WTC11 (cell line): ENCODE results near the gene ADRB1. TPM values are rescaled to one million over a fixed set of nuclear protein-coding genes. Genes with fewer than 3 reads are reported as not detected.

ENCODE experiments used
- ATAC-seq: fragments of 200-7000 bp; cut with Tn5 transposase; 2 replicates; pipeline ENCODE4 v1.10.0; 2021; ENCODE audit warnings: mild to moderate bottlenecking, moderate library complexity
- CTCF ChIA-PET: fragments of 300-600 bp; sonication (Branson Sonifier 250); formaldehyde crosslinking; loops from one replicate; lab custom pipeline; 2021; ENCODE audit warnings: antibody characterized with exemption; lab: Charles Lee
- POLR2A ChIA-PET: fragments of 350-600 bp; sonication (Branson Sonifier 250); formaldehyde crosslinking; loops from one replicate; lab custom pipeline; 2021; ENCODE audit warnings: antibody characterized with exemption; lab: Charles Lee
- DNase-seq: peaks from one replicate; pipeline ENCODE4 v3.0.0; 2021; ENCODE audit warnings: low spot score
- H3K27ac Mint-ChIP-seq: 2 replicates; pipeline ENCODE4 v1.8.0; 2021; ENCODE audit warnings: mixed read lengths
- H3K27me3 Mint-ChIP-seq: 2 replicates; pipeline ENCODE4 v1.8.0; 2021; ENCODE audit warnings: low read depth, mild to moderate bottlenecking, moderate library complexity, mixed read lengths
- H3K36me3 Mint-ChIP-seq: 2 replicates; pipeline ENCODE4 v1.8.0; 2021; ENCODE audit warnings: mixed read lengths
- H3K4me1 Mint-ChIP-seq: 2 replicates; pipeline ENCODE4 v1.8.0; 2022; ENCODE audit warnings: mixed read lengths
- H3K4me3 Mint-ChIP-seq: 2 replicates; pipeline ENCODE4 v1.8.0; 2021; ENCODE audit warnings: mild to moderate bottlenecking, moderate library complexity, mixed read lengths
- H3K9me3 Mint-ChIP-seq: 2 replicates; pipeline ENCODE4 v1.8.0; 2021; ENCODE audit warnings: mixed read lengths
- CBFB ChIP-seq: sonication (generic); formaldehyde crosslinking; IDR thresholded peaks from 2 replicates; pipeline ENCODE4 v1.8.1; 2022; ENCODE audit warnings: mild to moderate bottlenecking, low read depth, missing genetic modification reagents
- CREM ChIP-seq: sonication (generic); formaldehyde crosslinking; IDR thresholded peaks from 2 replicates; pipeline ENCODE4 v1.8.1; 2022; ENCODE audit warnings: mild to moderate bottlenecking, missing genetic modification reagents, moderate library complexity
- EMX1 ChIP-seq: fragments of 250-450 bp; sonication (Bioruptor Pico); IDR thresholded peaks from 2 replicates; pipeline ENCODE4 v1.8.0; 2021; ENCODE audit warnings: mild to moderate bottlenecking
- ETV6 ChIP-seq: sonication (generic); formaldehyde crosslinking; IDR thresholded peaks from 2 replicates; pipeline ENCODE4 v1.8.1; 2022; ENCODE audit warnings: mild to moderate bottlenecking, missing genetic modification reagents
- GRHL2 ChIP-seq: fragments of 250-450 bp; sonication (Bioruptor Pico); IDR thresholded peaks from 2 replicates; pipeline ENCODE4 v1.8.0; 2022; ENCODE audit warnings: mild to moderate bottlenecking, moderate library complexity; ENCODE audit not compliant: insufficient replicate concordance, severe bottlenecking
- IRF2 ChIP-seq: sonication (generic); formaldehyde crosslinking; IDR thresholded peaks from 2 replicates; pipeline ENCODE4 v1.8.0; 2022; ENCODE audit warnings: low read depth, missing genetic modification reagents, borderline replicate concordance
- MXD4 ChIP-seq: fragments of 250-450 bp; sonication (Bioruptor Pico); IDR thresholded peaks from 2 replicates; pipeline ENCODE4 v1.8.0; 2021; ENCODE audit warnings: mild to moderate bottlenecking, moderate library complexity, borderline replicate concordance
- NFYB ChIP-seq: sonication (generic); formaldehyde crosslinking; conservative IDR thresholded peaks from 2 replicates; pipeline ENCODE4 v1.8.0; 2022; ENCODE audit warnings: low read depth, missing genetic modification reagents
- NR3C1 ChIP-seq: sonication (generic); formaldehyde crosslinking; conservative IDR thresholded peaks from 2 replicates; pipeline ENCODE4 v1.8.1; 2023; ENCODE audit warnings: low read depth, mild to moderate bottlenecking, missing genetic modification reagents
- RELA ChIP-seq: sonication (generic); formaldehyde crosslinking; IDR thresholded peaks from 2 replicates; pipeline ENCODE4 v1.8.1; 2022; ENCODE audit warnings: missing genetic modification reagents, mild to moderate bottlenecking, borderline replicate concordance
- SMAD3 ChIP-seq: sonication (generic); formaldehyde crosslinking; IDR thresholded peaks from 2 replicates; pipeline ENCODE4 v1.8.0; 2022; ENCODE audit warnings: missing genetic modification reagents, mild to moderate bottlenecking, borderline replicate concordance
- ZNF232 ChIP-seq: sonication (generic); formaldehyde crosslinking; IDR thresholded peaks from 2 replicates; pipeline ENCODE4 v1.8.0; 2022; ENCODE audit warnings: mild to moderate bottlenecking, missing genetic modification reagents
- ZNF263 ChIP-seq: sonication (generic); formaldehyde crosslinking; IDR thresholded peaks from 2 replicates; pipeline ENCODE4 v1.8.1; 2022; ENCODE audit warnings: low read depth, mild to moderate bottlenecking, moderate library complexity, missing genetic modification reagents
- ZNF423 ChIP-seq: fragments of 250-450 bp; sonication (Bioruptor Pico); IDR thresholded peaks from 2 replicates; pipeline ENCODE4 v2.1.2; 2022; ENCODE audit warnings: mild to moderate bottlenecking, moderate library complexity
- total RNA-seq: library from RNA; stranded (reverse); gene quantifications from 3 replicates; pipeline ENCODE4 v1.2.3, GENCODE V29; 2021
- TF ChIP-seq, protein P1 (sequence below): fragments of 250-450 bp; sonication (Bioruptor Pico); IDR thresholded peaks from 2 replicates; pipeline ENCODE4 v1.9.0; 2021; ENCODE audit warnings: moderate library complexity, mild to moderate bottlenecking, inconsistent platforms, borderline replicate concordance
- TF ChIP-seq, protein P2 (sequence below): sonication (generic); formaldehyde crosslinking; IDR thresholded peaks from 2 replicates; pipeline ENCODE4 v1.8.1; 2023; ENCODE audit warnings: mild to moderate bottlenecking, missing genetic modification reagents, borderline replicate concordance
- TF ChIP-seq, protein P3 (sequence below): sonication (generic); formaldehyde crosslinking; IDR thresholded peaks from 2 replicates; pipeline ENCODE4 v1.8.0; 2022; ENCODE audit warnings: mild to moderate bottlenecking, missing genetic modification reagents
- TF ChIP-seq, protein P4 (sequence below): sonication (generic); formaldehyde crosslinking; IDR thresholded peaks from 2 replicates; pipeline ENCODE4 v1.8.1; 2023; ENCODE audit warnings: mild to moderate bottlenecking, moderate library complexity, missing genetic modification reagents

The ADRB1 gene
- total RNA-seq, 1 experiment from 2014 or later: 0.35 TPM

DNA sequence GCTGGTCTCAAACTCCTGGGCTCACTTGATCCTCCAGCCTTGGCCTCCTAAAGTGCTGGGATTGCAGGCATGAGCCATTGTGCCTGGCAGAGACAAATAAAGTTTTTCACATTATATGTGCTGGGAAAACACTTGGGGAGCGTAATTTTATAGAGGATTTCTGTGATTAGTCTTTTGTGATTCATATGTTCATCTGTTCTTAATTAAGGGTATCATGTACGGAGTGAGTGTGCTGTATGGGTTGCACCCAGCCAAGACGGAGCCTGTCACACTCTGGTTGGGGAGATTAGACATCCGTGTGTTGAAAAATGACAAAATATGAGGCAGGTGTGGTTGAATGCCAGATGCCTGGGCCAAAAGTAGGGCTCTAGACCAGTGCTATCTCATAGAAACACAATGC is 10.3 kb downstream of the ADRB1 start:
- Mint-ChIP-seq H3K36me3 (no peaks in the 10 kb centered on the region), H3K4me1 (peaks cover 4% of the 10 kb centered on the region; the same call in 1 of the 2 replicates), H3K4me3 (no peak overlapping the region), H3K9me3 (no peaks in the 10 kb centered on the region), H3K27ac (no peak overlapping the region), H3K27me3 (peaks cover 17% of the 10 kb centered on the region)
- no peak for DNase-seq
- no peak for ATAC-seq
- POLR2A ChIA-PET: no interaction called here
- TF ChIP-seq, protein P1, sequence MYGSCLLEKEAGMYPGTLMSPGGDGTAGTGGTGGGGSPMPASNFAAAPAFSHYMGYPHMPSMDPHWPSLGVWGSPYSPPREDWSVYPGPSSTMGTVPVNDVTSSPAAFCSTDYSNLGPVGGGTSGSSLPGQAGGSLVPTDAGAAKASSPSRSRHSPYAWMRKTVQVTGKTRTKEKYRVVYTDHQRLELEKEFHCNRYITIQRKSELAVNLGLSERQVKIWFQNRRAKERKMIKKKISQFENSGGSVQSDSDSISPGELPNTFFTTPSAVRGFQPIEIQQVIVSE (CRISPR knock-in tag): no peak
- CTCF ChIA-PET: no interaction called here

DNA sequence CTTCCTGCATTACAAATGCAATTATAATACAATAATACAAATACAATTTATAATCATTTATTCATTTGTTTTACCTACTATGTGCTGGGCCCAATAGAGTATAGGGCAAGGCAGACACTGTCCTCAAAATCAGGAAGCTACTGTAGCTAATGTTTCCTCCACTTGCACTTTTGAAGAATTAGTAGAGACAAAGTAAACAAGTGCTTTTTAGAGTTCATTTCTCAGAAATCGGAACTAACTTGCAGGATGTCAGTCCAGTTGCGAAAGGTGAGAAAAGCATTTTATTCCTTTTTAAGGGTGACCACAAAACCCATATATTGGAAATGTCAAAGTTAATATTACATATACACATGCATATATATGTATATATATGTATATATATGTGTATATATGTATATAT is 14.2 kb downstream of the ADRB1 start:
- peaks cover 24% of the 10 kb centered on the region for H3K4me1 Mint-ChIP-seq
- TF ChIP-seq ZNF263: no peak
- no peak for TF ChIP-seq IRF2 (CRISPR knock-in tag)
- TF ChIP-seq ETV6: no peak
- no peak overlapping the region for H3K4me3 Mint-ChIP-seq
- no peaks in the 10 kb centered on the region for H3K27me3 Mint-ChIP-seq
- no peaks in the 10 kb centered on the region for H3K36me3 Mint-ChIP-seq
- no peak overlapping the region for H3K27ac Mint-ChIP-seq
- ATAC-seq: no peak
- no peaks in the 10 kb centered on the region; the same call in 1 of the 2 replicates for H3K9me3 Mint-ChIP-seq
- CTCF ChIA-PET: no interaction called here
- DNase-seq: no peak
- POLR2A ChIA-PET: no interaction called here

DNA sequence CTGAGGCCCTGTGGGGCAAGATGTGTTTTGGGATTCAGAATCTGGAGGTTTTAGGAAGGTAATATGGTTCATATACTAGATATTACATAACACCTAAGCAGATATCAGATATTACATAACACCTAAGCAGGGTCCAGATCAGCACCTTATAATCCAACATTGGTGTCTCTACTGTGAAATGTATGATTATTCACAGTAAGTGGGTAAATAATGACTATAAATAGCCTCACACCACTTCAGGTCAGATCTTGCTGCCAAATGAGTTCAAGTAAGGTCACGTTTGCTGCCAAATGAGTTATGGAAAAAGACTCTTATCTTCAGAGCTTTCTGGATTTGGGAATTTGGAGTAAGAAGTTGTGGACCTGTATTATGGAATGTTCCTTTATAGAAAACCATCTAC is 14.6 kb downstream of the ADRB1 start:
- POLR2A ChIA-PET: no interaction called here

DNA sequence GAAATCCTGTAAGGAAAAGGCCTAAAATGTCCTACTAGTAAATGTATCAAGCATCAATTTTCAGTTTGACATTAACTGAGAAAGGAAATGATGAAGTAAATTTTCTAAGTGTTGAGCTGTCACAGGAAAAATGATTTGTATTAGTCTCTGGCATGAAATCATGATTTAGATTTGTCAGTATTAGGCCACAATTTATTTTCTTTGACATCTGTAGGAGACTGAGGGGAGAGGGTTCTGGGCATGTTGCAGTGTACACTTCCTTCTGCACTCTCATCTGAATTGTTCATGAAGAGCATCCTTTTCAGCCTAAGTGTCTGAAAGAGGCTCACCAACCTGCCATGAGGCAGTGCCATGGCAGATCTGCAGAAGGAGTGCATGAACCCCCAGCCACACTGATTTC is 15.9 kb downstream of the ADRB1 start:
- Mint-ChIP-seq H3K9me3 (no peaks in the 10 kb centered on the region; the same call in 1 of the 2 replicates), H3K4me1 (peaks cover 27% of the 10 kb centered on the region), H3K36me3 (no peaks in the 10 kb centered on the region), H3K27me3 (no peaks in the 10 kb centered on the region), H3K4me3 (no peak overlapping the region), H3K27ac (no peak overlapping the region)
- CTCF ChIA-PET: interaction anchor here (1.0 kb wide), 1 partner anchor 18 kb away, joined by 3 read pairs; no protein-coding TSS in a partner anchor
- POLR2A ChIA-PET: no interaction called here
- DNase-seq (no peak), ATAC-seq (no peak)
- TF ChIP-seq, protein P2, sequence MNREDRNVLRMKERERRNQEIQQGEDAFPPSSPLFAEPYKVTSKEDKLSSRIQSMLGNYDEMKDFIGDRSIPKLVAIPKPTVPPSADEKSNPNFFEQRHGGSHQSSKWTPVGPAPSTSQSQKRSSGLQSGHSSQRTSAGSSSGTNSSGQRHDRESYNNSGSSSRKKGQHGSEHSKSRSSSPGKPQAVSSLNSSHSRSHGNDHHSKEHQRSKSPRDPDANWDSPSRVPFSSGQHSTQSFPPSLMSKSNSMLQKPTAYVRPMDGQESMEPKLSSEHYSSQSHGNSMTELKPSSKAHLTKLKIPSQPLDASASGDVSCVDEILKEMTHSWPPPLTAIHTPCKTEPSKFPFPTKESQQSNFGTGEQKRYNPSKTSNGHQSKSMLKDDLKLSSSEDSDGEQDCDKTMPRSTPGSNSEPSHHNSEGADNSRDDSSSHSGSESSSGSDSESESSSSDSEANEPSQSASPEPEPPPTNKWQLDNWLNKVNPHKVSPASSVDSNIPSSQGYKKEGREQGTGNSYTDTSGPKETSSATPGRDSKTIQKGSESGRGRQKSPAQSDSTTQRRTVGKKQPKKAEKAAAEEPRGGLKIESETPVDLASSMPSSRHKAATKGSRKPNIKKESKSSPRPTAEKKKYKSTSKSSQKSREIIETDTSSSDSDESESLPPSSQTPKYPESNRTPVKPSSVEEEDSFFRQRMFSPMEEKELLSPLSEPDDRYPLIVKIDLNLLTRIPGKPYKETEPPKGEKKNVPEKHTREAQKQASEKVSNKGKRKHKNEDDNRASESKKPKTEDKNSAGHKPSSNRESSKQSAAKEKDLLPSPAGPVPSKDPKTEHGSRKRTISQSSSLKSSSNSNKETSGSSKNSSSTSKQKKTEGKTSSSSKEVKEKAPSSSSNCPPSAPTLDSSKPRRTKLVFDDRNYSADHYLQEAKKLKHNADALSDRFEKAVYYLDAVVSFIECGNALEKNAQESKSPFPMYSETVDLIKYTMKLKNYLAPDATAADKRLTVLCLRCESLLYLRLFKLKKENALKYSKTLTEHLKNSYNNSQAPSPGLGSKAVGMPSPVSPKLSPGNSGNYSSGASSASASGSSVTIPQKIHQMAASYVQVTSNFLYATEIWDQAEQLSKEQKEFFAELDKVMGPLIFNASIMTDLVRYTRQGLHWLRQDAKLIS (CRISPR knock-in tag): no peak
- TF ChIP-seq RELA: no peak
- no peak for TF ChIP-seq ZNF232 (CRISPR knock-in tag)
- TF ChIP-seq NFYB (CRISPR knock-in tag): no peak
- TF ChIP-seq, protein P3, sequence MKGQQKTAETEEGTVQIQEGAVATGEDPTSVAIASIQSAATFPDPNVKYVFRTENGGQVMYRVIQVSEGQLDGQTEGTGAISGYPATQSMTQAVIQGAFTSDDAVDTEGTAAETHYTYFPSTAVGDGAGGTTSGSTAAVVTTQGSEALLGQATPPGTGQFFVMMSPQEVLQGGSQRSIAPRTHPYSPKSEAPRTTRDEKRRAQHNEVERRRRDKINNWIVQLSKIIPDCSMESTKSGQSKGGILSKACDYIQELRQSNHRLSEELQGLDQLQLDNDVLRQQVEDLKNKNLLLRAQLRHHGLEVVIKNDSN: no peak
- TF ChIP-seq EMX1 (CRISPR knock-in tag): no peak
- TF ChIP-seq NR3C1: no peak
- TF ChIP-seq CBFB (CRISPR knock-in tag): no peak
- TF ChIP-seq SMAD3 (CRISPR knock-in tag): no peak
- no peak for TF ChIP-seq CREM (CRISPR knock-in tag)
- TF ChIP-seq, protein P4, sequence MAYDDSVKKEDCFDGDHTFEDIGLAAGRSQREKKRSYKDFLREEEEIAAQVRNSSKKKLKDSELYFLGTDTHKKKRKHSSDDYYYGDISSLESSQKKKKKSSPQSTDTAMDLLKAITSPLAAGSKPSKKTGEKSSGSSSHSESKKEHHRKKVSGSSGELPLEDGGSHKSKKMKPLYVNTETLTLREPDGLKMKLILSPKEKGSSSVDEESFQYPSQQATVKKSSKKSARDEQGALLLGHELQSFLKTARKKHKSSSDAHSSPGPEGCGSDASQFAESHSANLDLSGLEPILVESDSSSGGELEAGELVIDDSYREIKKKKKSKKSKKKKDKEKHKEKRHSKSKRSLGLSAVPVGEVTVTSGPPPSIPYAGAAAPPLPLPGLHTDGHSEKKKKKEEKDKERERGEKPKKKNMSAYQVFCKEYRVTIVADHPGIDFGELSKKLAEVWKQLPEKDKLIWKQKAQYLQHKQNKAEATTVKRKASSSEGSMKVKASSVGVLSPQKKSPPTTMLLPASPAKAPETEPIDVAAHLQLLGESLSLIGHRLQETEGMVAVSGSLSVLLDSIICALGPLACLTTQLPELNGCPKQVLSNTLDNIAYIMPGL (CRISPR knock-in tag): no peak
- TF ChIP-seq MXD4 (CRISPR knock-in tag): no peak

More for the DNA sequence above, 14.6 kb downstream of the ADRB1 start:
- DNase-seq: no peak
- Mint-ChIP-seq H3K4me1 (peaks cover 27% of the 10 kb centered on the region), H3K27ac (no peak overlapping the region), H3K27me3 (no peaks in the 10 kb centered on the region), H3K36me3 (no peaks in the 10 kb centered on the region), H3K9me3 (no peaks in the 10 kb centered on the region; the same call in 1 of the 2 replicates), H3K4me3 (no peak overlapping the region)
- CTCF ChIA-PET: no interaction called here
- ATAC-seq: no peak
- TF ChIP-seq ZNF423 (CRISPR knock-in tag): no peak
- no peak for TF ChIP-seq GRHL2 (CRISPR knock-in tag)
- no peak for TF ChIP-seq CREM (CRISPR knock-in tag)
